Measurements from ENCODE around the gene PARVA.

The PARVA gene

DNA sequence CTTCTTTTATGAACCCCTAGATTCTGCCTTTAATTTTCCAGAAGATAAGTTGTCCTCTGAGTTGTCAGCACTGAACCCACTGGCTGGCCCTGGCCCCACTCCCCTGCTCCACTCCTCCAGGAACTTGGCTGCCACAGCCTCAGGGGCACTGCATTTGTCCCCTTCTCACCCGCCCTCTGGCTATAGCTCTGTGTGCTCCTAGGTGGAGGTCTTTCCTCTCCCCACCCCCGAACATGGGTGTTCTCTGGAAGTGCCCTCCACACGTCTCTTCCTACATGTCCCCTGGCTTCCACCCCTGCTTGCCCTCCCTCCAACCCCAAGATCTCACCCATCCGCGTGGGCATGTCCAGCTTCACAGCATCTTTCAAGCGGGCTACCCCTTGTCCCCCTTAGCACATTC, 159.2 kb downstream of the PARVA start:
- no peak for DNase-seq

DNA sequence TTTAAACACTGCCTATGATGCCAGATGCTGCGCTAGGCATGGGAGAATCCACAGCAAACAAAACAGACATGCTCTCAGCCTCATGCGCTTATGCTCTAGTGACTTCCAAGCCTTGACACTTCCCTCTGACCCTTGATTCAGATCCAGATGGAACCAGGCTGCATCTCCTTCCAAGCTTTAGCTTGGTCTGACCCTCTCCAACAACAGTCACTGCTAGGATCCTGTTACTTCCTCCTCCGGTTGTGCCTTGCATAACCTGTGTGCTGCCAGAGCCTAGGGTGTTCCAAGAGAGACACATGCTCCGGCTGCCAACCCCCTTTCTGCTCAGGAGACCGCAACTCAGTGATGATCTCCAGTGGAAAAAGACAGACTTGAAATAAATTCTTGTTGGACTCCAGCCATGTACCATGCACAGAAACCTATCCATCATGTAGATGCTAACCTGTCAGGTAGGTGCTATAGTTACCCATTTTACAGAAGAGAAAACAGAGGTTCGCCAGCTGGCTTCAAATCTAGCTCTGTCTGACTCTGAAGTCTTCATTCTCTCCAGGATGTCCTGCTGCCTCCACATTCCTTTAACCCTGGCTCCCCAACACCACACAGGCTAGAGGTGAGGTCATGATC, 160.5 kb downstream of the PARVA start:
- DNase-seq = no peak

DNA sequence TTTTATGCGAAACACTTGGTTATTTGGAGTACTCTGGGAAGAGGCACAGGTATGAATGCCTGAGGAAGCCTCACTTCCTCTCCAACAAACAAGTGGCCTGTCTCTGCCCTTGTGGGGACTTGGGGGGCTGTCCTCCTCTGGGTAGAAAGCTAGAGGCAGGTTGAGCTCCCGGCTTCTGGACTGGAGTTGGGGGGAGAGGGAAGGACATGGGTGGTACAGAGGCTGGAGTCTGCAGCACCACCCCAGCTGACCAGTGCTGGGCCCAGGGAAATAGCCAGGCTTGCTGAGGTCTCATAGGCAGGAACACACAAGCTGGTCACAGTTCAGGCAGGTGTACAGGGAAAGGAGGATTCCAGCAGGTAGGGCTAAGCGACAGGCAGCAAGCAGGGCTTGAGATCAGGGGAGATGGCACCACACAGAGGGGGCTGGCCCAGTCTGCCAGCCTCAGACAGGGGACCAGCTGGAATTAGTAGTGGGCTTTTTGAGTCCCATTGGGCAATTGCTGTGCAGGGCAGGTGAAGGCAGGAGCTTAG, 161.6 kb downstream of the PARVA start:
- DNase-seq = no peak

DNA sequence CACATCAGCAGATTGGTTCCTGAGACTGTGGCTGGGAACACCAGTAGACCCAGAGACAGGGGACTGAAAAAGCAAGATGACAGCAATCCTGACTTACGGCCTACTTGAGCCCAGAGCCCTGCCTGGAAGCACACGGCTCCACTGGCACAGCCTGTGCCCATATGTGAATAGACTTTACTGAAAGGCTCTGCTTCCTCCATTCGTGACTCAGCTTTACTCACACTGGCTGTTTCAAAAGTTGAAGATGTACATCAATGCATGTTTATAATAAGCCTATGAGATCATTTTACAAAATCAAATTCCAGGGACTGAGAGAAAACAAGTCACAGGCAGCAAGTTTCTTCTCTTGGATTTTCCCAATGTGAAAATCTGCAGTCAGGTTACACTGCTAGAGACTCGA, 162.2 kb downstream of the PARVA start:
- DNase-seq = no peak

DNA sequence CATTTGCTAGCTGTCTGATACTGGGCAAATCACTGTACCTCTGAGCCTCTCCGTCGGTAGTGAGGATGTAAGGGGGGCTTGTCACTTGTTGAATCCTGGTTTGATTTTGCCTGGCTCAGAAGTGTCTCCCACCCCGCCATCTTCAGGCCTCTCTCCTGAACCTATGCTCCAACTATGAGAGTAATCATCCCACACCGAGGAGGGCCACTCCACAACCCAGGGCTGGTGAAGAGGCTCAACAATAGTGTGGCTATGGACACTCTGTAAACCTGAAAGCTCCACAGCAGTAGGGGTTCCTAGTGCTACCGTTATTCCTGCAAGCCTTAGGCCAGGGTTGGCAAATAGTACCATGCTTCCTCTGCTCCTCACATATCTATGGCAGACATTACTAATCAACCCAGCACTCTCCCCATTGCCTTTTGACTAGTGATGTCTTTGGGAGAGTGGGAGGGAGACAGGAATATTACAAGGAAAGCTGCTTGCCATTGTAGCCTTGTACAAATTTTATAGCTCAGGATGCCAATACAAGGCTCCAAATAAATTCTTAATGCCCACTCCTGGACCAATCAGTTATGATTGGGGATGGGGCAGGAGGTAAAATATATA, 162.8 kb downstream of the PARVA start:
- DNase-seq = no peak

DNA sequence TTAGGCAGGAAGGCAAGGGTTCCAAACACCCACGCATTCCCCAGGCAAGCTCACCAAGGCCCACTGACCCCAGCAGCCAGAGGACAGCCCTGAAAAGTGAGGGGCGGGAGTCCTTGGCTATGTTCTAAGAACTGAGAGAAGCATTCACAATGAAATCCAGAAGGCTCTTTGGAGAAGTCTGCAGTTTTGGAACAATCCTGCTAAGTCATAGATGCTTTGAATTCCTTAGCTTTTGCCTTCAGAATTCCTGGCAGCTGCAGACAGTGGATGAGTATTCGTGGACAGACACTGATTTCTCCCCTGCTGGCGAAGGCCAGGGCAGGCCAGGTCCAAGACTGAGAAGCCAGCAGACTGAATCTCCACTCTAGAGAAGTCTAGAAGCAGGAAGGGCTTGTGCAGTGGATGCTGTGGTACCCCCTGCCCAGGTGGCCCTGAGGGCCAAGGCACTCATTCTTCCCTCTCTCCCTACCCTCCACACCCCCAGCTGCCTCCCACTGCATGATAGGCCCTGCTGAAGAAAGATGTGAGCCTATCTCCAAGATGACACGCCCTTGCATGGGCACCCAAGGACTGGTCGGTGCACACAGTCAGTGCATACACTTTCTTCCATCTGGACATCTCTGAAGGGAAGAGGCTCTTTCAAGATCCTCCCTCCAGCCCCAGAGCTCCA, 163.7 kb downstream of the PARVA start:
- DNase-seq = no peak

DNA sequence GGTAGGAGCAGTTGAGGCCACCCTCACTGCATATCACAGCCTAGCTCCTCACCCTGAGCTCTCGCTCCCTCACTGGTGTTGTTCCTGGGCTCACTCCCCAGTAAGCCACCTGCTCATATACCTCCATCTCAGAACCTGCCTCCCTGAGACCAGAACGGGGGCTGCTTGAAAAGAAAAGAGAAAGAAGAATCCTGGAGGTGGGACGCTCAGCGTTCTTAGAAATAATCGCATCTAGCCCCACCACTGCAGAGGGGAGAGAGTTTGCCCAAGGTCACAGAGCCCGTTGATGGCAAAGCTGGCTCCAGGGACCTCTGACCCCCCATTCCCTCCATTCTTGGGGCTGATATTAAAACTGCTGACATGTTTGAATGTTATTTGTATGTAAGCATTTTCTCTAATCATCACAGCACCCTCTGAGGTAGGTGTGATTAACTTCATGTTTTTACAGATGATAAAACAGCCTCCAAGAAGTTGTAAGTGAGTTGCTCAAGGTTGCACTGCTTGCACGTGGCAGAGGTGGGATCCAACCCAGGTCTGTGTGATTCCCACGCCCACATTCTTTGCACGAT, 164.3 kb downstream of the PARVA start:
- no peak for DNase-seq

DNA sequence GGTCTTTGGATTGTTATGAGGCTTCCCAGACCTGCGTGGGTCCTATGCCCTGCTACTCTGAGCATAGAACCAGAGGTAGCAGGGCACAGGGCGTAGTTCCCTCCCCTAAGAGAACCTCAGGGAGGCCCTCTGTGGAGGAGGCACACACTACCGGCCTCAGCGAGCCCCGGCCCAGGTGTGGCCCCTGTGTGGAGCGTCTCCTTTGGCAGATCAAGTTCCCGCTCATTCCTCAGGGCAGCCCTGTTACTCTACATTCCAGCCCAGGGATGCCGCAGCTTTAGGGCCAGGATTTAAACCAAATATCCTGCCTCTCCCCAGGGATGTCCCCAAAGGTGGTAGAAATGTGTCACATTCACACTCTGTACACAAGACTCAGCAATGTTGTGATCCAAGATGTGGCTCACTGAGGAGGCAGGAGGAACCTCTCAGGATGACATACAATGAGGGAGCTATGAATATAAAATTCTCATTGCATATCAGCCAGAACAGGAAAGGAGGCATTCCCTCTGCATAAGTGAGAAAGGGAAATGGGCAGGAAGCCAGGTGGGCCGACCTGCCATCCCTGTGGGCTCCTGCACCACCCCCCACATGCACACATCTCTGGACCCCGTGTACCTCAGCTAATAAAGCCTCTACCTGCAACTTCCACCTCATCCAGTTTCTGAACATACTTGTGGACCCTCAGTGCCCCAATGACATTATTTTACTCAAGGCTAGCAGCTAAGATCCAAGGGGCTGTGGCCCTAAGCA, 165.0 kb downstream of the PARVA start:
- DNase-seq = no peak

DNA sequence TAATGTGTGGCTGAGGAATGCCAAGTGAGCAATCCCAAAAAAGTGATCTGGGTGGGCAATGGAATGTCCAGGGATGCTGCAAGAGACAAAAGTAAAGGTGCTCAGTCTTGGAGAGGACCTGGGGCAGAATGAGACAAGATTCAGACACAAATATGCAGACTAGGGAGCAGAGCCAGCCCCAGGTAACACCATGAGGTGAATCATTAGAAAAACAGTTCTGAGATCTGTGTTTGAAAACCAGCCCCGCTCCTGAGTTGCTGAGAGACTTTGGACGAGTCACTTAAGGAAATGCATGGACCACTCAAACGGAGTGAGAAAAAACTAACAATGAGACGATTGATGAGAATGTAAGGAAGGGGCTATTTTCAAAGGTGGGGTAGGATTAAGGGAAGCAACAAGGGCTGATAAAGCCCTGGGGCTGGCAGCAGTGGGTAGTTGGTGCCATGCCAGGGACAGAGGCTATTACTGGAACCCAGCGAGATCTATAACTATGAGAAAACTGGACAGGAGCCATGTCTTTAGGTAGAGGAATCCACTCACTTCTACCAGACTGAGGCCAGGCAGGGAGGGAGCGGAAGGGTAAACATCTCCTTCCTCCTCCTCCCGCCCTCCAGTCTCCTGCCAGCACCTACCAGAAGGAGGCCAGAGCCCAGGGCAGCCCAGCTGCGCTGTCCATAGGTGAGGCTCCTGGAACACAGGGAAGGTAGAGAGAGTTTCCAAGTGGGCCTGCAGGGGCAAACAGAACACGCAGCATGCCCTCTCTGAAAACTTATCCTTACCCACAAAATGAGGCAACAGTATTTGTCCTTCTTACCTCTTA, 166.4 kb downstream of the PARVA start:
- DNase-seq = no peak

DNA sequence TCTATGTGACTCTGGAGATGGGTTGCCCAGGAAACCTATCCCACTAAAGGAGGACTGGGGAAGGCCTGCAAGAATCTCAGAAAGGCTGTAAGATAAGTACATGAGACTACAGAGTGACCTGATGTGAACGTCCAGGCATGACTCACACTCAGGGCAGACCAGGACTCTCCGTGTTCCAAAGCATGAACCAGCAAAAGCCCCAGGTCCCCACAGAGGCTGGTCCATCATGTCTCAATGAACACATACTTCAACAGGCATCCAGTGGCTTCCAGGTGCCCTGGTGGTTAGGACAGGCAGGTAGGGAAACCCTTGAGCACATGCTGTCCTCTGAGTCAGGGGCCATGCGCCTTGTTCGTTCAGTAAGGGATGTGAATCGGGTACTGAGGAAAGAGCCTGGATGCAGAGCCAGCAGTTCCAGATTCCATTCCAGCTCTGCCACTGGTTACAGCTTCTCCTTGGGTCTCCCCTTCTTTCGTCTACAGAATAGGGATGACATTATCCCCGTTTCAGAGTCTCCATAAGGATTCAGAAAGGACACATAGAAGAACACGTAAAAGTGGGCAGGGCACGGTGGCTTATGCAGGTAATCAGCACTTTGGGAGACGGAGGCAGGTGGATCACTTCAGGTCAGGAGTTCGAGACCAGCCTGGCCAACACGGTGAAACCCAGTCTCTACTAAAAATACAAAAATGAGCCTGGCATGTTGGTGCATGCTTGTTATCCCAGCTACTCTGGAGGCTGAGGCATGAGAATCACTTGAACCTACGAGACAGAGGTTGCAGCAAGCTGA, 167.8 kb downstream of the PARVA start:
- DNase-seq = no peak

DNA sequence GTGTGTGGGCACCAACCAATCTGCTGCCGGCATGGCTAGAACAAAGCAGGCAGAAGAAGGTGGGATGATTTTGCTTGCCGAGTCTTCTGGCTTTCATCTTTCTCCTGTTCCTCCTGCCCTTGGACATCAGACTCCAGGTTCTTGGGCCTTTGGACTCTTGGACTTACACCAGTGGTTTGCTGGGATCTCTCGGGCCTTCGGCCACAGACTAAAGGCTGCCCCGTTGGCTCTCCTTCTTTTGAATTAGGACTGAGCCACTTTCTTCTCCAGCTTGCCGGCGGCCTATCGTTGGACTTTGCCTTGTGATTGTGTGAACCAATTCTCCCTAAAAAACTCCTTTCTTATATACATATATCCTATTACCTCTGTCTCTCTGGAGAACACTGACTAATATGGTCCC, 168.8 kb downstream of the PARVA start:
- no peak for DNase-seq

DNA sequence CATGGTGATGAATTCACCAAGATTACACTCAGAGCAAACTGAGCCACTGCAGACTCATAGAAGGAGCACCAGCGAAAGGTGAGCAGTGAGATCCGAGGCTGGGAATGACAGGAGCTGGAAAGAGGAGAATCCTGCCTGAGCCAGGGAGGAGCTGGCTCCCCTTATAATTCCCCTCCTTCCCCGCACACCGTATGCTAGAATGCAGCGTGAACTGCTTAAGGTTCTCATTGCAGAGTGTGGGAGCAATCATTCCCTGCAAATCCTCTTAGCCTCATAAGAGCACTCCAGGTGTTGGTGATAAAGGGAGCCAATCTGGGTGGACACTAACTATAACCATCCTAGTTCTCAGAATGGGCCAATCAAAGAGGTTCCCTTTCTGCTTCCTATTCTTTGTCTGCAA, 169.3 kb downstream of the PARVA start:
- no peak for DNase-seq

DNA sequence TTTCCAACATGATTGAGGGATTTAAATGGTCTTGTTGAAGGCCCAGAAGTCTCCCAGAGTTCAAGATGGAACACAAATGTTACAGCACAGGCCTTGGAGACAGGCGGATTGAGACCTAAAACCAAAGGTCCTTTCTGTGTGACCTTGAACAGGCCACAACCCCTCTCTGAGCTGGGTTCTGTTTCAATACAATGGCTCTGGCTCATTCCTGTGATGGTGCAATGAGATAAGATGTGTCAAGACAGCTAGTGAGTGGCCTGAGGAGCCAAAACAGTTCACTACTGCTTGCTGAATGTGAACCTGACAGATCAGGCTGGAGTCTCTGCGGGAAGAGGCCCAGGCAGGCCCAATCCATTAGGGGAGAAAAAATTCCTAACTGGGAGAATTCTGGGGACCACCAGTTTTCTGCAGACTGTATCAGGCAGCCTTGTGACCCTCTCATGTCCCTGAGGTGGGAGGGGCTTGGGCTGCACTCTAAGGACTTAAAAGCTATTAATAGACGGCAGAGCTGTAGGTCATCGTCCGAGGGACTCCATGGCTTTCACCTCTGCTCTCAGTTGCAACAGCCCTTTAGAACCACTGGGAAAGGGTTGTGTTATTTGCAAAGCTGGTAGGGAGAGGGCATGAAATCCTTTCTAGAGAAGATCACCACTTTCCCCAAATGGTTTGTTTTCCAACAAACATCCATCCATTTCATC, 170.7 kb downstream of the PARVA start:
- no peak for DNase-seq

DNA sequence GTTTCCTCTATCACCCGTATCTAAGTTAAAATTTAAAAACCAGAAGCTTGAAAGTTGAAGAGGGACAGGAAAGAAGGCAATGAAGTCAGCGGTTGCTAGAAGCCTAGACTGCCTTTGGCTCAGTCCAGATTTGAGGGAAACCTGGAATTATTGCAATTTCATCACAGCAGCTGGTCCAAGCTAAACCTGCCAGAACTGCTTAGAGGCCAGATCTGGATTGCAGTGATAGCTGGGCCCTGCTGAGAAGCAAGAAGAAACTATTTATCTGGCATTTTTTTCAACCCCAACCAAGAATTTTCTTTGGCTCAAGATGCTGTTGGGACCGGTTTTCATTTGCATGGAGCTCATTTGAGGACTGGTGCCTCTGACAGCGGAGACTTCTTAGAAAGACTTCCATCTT, 175.3 kb downstream of the PARVA start:
- no peak for DNase-seq

DNA sequence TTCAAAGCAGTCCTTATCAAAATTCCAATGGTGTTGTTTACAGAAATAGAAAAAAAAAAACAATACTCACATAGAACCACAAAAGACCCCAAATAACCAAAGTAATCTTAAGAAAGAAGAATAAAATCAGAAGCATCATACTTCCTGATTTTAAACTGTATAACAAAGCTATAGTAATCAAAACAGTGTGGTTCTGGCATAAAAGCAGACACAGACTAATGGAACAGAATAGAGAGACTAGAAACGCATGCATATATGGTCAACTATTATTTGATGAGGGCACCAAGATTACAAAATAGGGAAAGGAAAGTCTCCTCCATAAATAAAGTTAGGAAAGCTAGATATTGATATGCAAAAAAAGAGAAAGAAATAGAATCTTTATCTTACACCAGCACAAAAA, 176.8 kb downstream of the PARVA start:
- no peak for DNase-seq

DNA sequence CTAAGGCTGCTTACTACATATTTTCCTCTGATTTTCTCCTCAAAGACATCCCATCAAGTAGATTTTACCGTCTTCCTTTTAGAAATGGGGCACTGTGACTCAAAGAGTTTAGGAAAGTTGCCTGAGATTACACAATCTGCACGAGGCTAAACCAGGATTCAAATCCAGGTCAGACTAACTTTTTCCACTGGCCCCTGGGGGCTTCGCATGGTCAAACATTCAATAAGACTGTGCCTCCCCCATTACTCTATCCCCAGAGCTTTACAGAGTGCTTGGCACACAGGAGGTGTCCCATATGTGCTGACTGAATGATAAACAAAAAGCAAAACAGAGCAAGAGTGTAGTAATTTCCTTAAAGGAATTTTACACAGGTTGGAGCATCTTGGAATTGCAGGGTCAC, 178.8 kb downstream of the PARVA start:
- DNase-seq = no peak

DNA sequence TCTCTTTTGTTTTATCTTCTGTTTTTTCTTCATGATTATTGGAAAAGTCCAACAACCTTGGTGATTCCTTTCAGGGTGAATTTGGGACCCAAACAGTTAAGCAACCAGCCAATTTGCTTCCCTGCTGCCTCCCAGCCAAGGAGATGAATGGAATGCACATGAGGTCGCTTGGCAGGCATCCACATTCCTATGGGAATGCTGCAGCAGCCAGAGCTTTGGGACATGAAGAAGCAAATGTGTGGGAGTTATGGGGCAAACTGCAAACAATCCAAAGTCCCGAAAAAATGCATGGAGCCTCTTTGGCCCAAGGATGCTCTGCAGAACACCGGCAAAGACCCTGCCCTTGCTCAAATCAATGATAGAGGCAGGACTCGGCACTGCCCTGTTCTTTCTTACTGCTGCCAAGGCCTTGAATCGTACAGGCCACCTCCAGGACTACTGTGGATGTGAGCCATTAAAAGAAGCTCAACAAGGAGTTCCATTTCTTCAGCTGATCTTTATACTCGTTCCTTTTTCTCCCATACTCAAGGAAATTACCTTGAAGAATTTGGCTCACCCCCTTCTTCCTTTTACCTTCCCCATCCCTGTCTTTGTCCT, 179.5 kb downstream of the PARVA start:
- no peak for DNase-seq

DNA sequence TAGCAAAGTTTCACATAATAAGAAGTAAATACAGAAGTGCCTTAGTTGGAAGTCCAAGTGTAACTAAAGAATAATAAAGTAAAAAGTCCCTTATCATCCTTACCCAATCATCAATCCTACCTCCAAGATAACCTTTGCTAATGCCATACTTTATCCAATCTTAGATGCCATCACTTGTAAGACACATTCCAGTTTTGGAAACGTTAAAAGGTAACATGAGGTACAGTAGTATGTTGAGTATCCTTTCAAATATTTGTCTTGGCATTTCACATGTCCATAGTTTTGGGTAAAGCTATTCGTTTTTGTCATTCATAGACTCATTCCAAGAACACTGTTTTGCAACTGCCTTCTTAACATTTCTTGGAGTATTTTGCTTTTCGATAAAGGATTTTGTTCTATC, 181.6 kb downstream of the PARVA start:
- DNase-seq = no peak

DNA sequence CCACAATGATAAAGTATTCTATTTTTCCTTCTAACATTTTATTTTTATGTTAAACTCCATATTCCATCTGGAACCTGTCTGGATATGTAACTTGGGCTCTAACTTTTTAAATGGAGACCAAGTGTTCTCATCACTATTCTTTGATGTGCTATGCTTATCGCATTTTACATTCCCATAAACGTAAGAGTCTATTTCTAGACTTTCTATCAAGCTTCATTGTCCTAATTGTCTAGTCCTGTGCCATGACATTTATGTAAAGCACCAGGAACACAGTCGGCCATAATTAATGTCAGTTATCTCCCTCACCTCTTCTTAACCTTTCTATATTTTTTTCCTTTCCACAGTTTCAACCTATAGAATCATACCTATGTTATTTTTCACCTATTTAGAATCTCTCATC, 183.0 kb downstream of the PARVA start:
- no peak for DNase-seq

DNA sequence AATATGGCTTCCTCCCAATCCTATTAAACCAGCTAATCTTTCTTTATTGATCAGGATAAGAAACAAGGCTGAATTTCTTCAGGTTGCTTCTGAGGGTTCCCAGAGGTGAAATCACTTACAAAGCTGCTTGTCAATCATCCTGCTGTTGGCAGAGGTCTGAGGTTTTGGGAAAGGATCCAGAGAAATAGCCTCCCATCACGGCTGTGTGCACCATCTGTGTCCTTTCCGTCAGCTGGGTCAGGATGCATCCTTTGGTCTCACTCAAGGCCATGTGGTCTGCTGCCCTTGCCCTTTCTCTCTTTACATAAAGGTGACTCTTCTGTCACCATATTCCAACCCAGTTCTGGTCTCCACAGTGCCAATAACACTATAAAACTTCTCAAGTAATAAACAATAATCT, 183.5 kb downstream of the PARVA start:
- DNase-seq = no peak

DNA sequence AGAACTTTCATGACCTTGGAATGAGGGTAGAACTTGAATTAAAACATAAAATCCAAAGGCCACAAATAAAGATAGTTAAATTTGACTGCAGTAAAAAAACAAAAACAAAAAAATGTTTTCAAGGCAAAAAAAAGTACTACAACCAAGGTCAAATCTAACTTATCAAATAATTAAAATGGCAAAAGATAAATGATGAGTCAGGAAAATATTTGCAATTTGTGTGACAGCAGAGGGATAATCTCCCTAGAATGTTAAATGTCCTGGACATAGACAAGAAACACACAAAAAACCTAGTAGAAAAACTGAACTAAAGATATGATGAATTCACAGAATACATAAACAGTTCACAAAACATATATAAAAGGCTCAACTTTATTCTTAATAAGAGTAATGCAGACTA, 186.6 kb downstream of the PARVA start:
- DNase-seq = no peak
